GM19455 (cell line): Measurements from ENCODE around the gene ADAMTS18.

Source experiments
- ATAC-seq: cut with Tn5 transposase; IDR thresholded peaks from one replicate; pipeline ENCODE4 v1.9.1; 2021; ENCODE audit not compliant: unreplicated experiment

ADAMTS18 gene

DNA sequence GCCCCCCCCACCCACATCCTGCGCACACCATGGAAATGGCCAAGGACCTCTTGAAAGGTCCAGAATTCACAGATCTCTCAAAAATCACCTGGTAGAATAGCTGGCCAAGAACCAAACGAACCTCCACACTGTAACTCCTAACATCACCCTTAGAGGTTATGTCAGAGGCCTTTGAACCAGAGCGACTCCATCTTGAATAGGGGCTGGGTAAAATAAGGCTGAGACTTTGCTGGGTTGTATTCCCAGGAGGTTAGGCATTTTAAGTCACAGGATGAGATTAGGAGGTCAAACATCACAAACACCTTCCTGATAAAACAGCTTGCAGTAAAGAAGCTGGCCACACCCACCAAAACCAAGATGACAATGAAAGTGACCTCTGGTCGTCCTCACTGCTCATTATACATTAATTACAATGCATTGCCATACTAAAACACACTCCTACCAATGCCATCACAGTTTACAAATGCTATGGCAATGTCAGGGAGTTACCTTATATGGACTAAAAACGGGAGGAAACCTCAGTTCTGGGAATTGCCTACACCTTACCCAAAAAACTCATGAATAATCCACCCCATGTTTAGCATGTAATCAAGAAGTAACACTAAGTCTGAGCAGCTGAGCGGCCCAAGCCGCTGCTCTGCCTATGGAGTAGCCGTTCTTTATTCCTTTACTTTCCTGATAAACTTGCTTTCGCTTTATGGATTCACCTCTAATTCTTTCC lies 200.9 kb downstream of the ADAMTS18 start:
- ATAC-seq, result no peak
